GM12801 (cell line): ENCODE data around the gene MARK3.

Experiments used
- CTCF ChIP-seq: IDR thresholded peaks from one replicate; pipeline ENCODE4 v1.5.1; 2011; ENCODE audit warnings: control low read depth; ENCODE audit not compliant: insufficient read length; ENCODE audit errors: extremely low read depth

The MARK3 gene

GRCh38 chr14:103448097-103448496 is 62.9 kb downstream of the MARK3 start:
- no peak for TF ChIP-seq CTCF

GRCh38 chr14:103449634-103450161 is 64.5 kb downstream of the MARK3 start:
- no peak for TF ChIP-seq CTCF

- TF ChIP-seq CTCF: no peak
These were observed 65.2 kb downstream of the MARK3 start for GRCh38 chr14:103450416-103450815.

GRCh38 chr14:103451401-103451800 is 66.2 kb downstream of the MARK3 start:
- TF ChIP-seq CTCF: no peak

GRCh38 chr14:103453791-103454190 is 68.6 kb downstream of the MARK3 start:
- TF ChIP-seq CTCF: no peak

GRCh38 chr14:103456167-103456835 is 71.1 kb downstream of the MARK3 start:
- no peak for TF ChIP-seq CTCF

- TF ChIP-seq CTCF: no peak
These were observed 75.2 kb downstream of the MARK3 start for GRCh38 chr14:103460415-103460814.
